Activated T-cell treated with anti-CD3 and anti-CD28 coated beads, Interleukin-2, amount 50 U/mL, for 72 hours (primary cell): ENCODE measurements around the gene RELB. TPM values are rescaled to one million over a fixed set of nuclear protein-coding genes. Genes with fewer than 3 reads are reported as not detected.

Experiments used
- ATAC-seq, 2 donors: fragments of 150-1000 bp; cut with Tn5 transposase; replicated peaks in 1 of 2; 2 replicates each; pipeline ENCODE4 v1.10.0; 2021; ENCODE audit warnings: moderate library complexity in 2 of 2, mild to moderate bottlenecking in 1 of 2
- DNase-seq, 2 donors: peaks; one replicate each; pipeline ENCODE4 v3.0.0; 2021 to 2022; ENCODE audit warnings: mixed read lengths in 1 of 2
- H3K27ac Mint-ChIP-seq: one replicate; pipeline ENCODE4 v1.8.0; 2022; ENCODE audit warnings: mild to moderate bottlenecking, moderate library complexity, mixed read lengths
- H3K27me3 Mint-ChIP-seq: one replicate; pipeline ENCODE4 v1.8.0; 2022; ENCODE audit warnings: low read depth, mixed read lengths
- H3K36me3 Mint-ChIP-seq, 2 donors: one replicate each; pipeline ENCODE4 v1.8.0; 2022; ENCODE audit warnings: mixed read lengths in 2 of 2, mild to moderate bottlenecking in 1 of 2; ENCODE audit not compliant: insufficient read depth in 2 of 2
- H3K4me1 Mint-ChIP-seq: one replicate; pipeline ENCODE4 v1.8.0; 2022; ENCODE audit warnings: low read depth, mixed read lengths
- H3K4me3 Mint-ChIP-seq, 2 donors: one replicate each; pipeline ENCODE4 v1.8.0; 2022; ENCODE audit warnings: mild to moderate bottlenecking in 2 of 2, mixed read lengths in 2 of 2, moderate library complexity in 2 of 2
- H3K9me3 Mint-ChIP-seq, 2 donors: one replicate each; pipeline ENCODE4 v1.8.0; 2022; ENCODE audit warnings: mixed read lengths in 2 of 2
- total RNA-seq, 2 donors: library from RNA; stranded (reverse); gene quantifications; one replicate each; pipeline ENCODE4 v1.2.3, GENCODE V29; 2022

RELB gene, protein sequence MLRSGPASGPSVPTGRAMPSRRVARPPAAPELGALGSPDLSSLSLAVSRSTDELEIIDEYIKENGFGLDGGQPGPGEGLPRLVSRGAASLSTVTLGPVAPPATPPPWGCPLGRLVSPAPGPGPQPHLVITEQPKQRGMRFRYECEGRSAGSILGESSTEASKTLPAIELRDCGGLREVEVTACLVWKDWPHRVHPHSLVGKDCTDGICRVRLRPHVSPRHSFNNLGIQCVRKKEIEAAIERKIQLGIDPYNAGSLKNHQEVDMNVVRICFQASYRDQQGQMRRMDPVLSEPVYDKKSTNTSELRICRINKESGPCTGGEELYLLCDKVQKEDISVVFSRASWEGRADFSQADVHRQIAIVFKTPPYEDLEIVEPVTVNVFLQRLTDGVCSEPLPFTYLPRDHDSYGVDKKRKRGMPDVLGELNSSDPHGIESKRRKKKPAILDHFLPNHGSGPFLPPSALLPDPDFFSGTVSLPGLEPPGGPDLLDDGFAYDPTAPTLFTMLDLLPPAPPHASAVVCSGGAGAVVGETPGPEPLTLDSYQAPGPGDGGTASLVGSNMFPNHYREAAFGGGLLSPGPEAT
- 100 to 1,000 TPM; 142 to 145 TPM for total RNA-seq

DNA sequence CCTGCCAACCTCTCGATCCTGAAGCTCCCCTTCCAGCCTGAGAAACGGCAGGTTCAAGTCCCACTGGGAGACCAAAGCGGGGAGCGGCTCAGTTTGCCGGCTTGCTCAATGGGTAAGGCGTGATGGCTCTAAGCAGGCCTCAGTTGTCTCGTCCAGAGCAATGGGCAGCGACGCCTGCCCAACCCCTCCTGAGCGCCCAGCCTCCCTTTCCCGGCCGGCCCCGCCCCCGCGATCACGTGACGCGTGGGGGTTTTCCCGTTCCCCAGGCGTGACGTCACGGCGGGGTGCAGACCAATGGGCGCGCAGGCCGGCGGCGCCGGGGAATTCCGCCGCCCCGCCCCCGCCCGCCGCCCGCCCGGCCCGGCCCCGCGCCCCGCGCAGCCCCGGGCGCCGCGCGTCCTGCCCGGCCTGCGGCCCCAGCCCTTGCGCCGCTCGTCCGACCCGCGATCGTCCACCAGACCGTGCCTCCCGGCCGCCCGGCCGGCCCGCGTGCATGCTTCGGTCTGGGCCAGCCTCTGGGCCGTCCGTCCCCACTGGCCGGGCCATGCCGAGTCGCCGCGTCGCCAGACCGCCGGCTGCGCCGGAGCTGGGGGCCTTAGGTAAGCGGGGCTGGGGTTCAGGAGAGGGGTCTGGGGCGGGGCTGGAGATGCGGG is at the start of gene RELB:
Gene RELB (plus strand): TSS at position 378 of the 653 bp plus-strand sequence. CDS start 116 bp downstream, at position 494.
- DNase-seq = peak; percentile 96 to 100
- Mint-ChIP-seq H3K4me1 (peaks cover 16% of the 10 kb centered on the region), H3K9me3 (no peaks in the 10 kb centered on the region), H3K36me3 (peaks cover 4 to 11% of the 10 kb centered on the region in 2 donors), H3K27me3 (no peaks in the 10 kb centered on the region), H3K4me3 (peak within 1 kb of the TSS; percentile 85 to 97), H3K27ac (peak within 1 kb of the TSS; percentile 96)
- peak; percentile 74 to 76 for ATAC-seq

DNA sequence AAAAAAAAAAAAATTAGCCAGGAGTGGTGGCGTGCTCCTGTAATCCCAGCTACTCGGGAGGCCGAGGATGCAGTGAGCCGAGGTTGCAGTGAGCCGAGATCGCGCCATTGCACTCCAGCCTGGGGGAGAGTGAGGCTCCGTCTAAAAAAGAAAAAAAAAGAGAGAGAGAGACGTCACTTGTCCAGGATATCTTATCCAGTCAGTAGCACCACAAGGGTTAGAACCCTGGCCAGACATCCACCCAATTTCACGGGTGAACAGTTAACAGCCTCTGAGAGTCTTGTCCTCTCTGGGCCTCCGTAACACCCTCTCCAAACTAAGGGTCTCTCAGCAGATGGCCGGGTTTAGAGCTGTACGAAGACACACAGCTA is 47.0 kb upstream of the RELB start:
- Mint-ChIP-seq H3K36me3 (no peaks in the 10 kb centered on the region), H3K4me3 (peak overlapping the region; percentile 88 to 96), H3K4me1 (peaks cover 46% of the 10 kb centered on the region), H3K27me3 (no peaks in the 10 kb centered on the region), H3K9me3 (no peaks in the 10 kb centered on the region), H3K27ac (peak overlapping the region; percentile 76)
- DNase-seq (no peak), ATAC-seq (no peak)

DNA sequence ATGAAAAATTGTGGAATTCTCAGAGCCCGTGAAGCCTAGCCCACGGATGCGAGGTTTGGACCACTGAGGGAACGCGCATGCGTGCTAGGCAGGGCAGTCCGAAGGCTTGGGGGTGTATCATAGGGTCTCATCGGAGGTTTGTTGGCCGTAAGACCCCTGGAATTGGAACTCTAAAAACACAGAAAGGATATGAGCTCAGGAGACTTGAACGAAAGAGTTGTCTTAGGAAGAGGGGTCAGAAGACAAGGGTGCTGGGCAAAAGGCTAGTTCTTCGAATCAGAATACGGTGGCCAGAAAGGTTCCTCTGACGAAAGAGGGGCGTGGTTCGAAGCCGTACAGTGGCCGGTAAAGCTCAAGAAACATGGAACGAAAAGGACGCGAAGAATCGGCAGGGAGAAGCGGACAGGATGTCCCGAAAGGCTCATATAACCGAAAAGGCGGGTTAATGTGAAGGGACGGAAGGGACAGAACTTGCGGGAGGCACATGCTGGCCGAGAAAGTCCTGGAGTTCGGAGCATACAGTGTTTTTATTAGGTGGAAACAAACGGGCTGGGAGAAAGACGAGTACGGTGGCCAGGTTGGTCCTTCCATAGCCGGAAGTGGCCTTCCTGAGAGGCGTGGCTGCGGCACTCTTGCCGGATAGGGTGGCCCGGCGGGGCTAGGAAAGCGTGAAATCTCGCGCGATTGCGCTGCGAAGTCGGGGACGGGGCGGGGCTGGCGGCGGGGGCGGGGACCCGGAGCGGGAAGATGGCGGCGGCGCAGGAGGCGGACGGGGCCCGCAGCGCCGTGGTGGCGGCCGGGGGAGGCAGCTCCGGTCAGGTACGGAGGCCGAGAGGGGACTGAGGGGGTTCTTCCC is 46.4 kb upstream of the RELB start, which contains the start of gene CLPTM1:
Gene CLPTM1 (plus strand): TSS at position 732 of the 856 bp plus-strand sequence. CDS start 16 bp downstream, at position 748.
- DNase-seq = peak; percentile 95 to 98
- H3K27me3 Mint-ChIP-seq = no peaks in the 10 kb centered on the region

DNA sequence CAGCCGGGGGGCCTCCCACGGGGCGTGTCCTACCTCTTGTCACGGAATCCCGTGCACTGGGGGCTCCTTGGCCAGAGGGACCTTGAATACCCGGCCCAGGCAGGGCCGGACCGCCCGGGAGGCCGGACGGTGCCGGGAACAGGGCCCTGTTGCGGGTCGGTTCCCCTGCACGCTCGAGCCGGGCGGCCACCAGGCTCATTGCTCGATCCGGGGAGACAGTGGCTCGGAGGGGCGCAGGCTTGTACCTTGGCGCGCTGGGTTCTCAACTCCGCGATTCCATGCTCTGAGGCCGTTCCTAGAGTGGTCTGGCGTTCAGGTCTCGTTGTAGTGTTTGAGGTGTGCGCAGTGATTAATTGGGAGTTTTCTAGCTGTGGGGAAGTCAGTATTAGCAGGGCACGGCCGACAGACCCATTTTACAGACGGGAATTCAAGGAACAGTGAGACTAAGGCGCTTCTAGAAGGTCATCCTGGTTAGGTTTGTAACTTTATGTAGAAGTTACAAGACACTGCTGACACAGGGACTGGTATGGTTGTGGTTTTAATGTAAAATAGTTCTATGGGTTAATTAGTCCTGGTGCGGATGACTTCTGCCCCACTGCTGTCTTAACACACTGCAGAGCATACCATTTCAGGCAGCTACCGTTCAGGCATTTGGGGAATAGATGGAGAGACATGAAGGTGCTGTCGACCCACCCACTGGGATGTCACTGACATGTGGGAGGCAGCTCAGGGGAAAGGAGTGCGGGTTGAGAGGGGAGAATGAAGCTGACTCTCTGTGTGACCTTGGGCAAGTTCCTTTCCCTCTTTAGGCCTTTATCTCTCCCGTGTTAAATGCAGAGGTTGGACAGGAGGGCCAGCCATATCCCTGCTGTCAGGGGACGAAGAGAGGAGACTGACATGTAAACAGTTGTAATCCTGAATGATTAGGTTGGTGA is 45.5 kb upstream of the RELB start:
- Mint-ChIP-seq H3K9me3 (no peaks in the 10 kb centered on the region), H3K27me3 (no peaks in the 10 kb centered on the region), H3K27ac (peak overlapping the region; percentile 92), H3K4me1 (peaks cover 58% of the 10 kb centered on the region), H3K4me3 (peak overlapping the region; percentile 88 to 96), H3K36me3 (no peaks in the 10 kb centered on the region)
- DNase-seq (no peak), ATAC-seq (peak in 1 of 2 donors; percentile 34)

More for the DNA sequence above, 46.4 kb upstream of the RELB start, which contains the start of gene CLPTM1:
- H3K4me1 Mint-ChIP-seq = peaks cover 52% of the 10 kb centered on the region
- no peaks in the 10 kb centered on the region for H3K9me3 Mint-ChIP-seq
- peak within 1 kb of the TSS; percentile 88 to 96 for H3K4me3 Mint-ChIP-seq
- peak within 1 kb of the TSS; percentile 92 for H3K27ac Mint-ChIP-seq
- no peaks in the 10 kb centered on the region for H3K36me3 Mint-ChIP-seq
- peak; percentile 97 for ATAC-seq

DNA sequence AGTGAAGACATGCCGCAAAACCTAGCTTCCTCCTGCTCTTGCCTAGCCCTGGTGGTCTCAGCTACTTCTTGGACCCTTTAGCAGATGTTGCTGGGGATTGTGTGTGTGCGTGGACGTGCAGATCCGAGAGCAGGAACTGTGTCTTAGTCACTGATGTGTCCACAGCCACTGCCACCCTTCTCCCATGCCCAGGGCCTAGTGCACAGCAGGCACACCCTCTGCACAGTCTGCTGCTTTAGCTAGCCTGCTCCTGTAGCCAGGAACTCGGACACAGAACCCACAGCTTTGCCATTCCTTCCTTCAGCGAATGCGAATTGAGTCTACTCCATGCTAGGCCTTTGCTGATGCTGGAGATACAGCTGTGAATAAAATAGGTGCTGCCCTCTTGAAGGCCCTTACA is 43.7 kb upstream of the RELB start:
- H3K27ac Mint-ChIP-seq = peak overlapping the region; percentile 92
- peak overlapping the region; percentile 88 to 96 for H3K4me3 Mint-ChIP-seq
- DNase-seq = no peak
- H3K27me3 Mint-ChIP-seq = no peaks in the 10 kb centered on the region
- H3K4me1 Mint-ChIP-seq = peaks cover 58% of the 10 kb centered on the region
- peaks cover 0 to 3% of the 10 kb centered on the region in 2 donors for H3K36me3 Mint-ChIP-seq
- H3K9me3 Mint-ChIP-seq = no peaks in the 10 kb centered on the region
- no peak for ATAC-seq

DNA sequence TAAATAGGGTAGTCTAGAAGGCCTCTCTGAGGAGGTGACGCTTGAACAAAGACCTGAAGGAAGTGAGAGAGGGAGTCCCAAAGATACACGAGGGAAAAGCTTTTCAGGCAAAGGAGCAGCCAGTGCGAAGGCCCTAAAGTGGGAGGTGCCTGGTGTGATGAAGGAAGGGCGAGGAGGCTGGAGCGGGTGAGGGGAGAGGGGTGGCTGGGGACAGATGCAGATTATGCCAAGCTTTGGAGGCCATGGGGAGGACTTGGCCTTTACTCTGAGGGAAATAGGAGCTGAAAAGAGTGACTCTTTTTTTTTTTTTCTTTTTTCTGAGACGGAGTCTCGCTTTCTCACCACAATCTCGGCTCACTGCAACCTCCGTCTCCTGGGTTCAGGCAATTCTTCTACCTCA is 43.2 kb upstream of the RELB start:
- Mint-ChIP-seq H3K27me3 (no peaks in the 10 kb centered on the region), H3K9me3 (no peaks in the 10 kb centered on the region), H3K36me3 (peaks cover 0 to 4% of the 10 kb centered on the region in 2 donors), H3K4me3 (no peak overlapping the region), H3K27ac (no peak overlapping the region), H3K4me1 (peaks cover 58% of the 10 kb centered on the region)
- DNase-seq (no peak), ATAC-seq (no peak)

DNA sequence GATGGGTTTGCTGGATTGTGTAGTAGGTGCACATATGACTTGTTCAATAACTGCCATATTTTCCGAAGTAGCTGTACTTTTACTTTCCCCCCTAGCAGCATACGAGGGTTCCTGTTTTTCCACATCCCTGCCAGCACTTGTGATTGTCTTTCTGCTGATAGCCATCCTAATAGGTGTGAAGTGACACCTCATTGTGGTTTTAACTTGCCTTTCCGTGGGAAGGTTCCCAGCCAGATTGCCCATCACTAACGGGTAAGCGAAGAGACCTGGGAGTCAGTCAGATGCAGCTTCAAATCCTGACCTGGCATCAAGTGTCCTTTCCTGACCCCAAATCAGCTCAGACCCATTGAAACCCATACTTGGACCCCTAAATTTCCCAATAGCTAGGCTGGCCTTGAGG is 41.6 kb upstream of the RELB start:
- Mint-ChIP-seq H3K27me3 (no peaks in the 10 kb centered on the region), H3K36me3 (peaks cover 0 to 7% of the 10 kb centered on the region in 2 donors), H3K4me1 (peaks cover 45% of the 10 kb centered on the region), H3K4me3 (no peak overlapping the region), H3K9me3 (no peaks in the 10 kb centered on the region), H3K27ac (peak overlapping the region; percentile 55)
- no peak for ATAC-seq
- no peak for DNase-seq

DNA sequence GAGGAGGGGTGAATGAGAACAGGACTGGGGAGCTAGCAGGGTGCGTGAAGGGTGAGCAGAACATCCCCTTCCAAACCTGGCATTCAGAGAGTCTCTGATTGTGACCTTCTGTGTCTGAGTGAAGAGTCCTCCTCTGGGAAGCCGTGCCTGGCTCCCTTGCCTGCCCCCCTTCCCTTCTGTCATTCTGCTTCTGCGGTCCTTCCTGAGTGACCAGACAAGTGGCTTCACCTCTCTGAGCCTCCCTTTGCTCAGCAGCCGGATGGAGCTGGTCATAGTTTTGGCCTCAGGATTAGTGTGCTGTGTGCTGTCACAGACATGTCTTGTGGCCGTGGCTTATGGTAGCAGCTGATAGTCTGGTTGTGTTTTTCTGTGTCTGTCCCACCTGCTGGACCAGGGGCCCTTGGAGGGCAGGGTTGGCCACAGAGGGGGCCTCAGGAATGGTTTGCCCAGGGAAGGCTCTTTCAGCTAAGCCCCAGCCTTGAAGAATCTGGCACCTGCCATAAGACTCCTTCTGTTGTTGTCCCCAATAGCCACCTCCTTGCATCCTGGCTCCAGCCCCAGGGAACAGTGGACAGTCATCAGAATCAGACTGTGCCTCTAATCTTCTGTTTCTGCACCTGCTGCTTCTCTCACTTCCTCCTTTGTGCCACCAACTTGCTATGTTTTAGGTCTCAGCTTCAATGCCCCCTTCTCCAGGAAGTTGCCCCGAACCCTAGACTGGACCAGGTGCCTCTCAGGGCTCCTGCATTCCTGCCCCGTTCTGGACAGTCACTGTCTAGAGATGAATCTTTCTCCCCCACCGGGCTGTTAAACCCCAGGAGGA is 40.1 kb upstream of the RELB start:
- Mint-ChIP-seq H3K27ac (peak overlapping the region; percentile 31), H3K27me3 (no peaks in the 10 kb centered on the region), H3K9me3 (no peaks in the 10 kb centered on the region), H3K36me3 (peaks cover 0 to 12% of the 10 kb centered on the region in 2 donors), H3K4me3 (no peak overlapping the region), H3K4me1 (peaks cover 40% of the 10 kb centered on the region)
- no peak for ATAC-seq
- no peak for DNase-seq

DNA sequence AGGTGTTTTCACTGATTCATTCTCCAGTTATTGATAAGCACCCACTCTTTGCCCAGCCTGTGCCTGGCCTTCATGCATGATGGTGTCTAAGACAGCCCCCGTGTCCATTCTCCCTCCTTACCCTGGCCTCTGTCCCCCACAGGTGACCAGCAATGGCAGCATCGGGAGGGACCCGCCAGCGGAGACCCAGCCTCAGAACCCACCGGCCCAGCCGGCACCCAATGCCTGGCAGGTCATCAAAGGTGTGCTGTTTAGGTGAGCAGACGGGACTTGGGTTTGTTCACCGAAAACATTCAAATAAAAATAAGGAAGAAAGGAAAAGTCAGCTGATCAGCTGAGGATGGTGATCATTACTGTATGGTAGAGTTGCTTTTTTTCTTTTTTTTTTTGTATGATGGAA is 39.4 kb upstream of the RELB start:
- no peak overlapping the region for H3K27ac Mint-ChIP-seq
- H3K4me1 Mint-ChIP-seq = peaks cover 33% of the 10 kb centered on the region
- no peak for ATAC-seq
- no peak overlapping the region for H3K4me3 Mint-ChIP-seq
- no peaks in the 10 kb centered on the region for H3K9me3 Mint-ChIP-seq
- DNase-seq = no peak
- no peaks in the 10 kb centered on the region for H3K27me3 Mint-ChIP-seq
- H3K36me3 Mint-ChIP-seq = peaks cover 0 to 12% of the 10 kb centered on the region in 2 donors

DNA sequence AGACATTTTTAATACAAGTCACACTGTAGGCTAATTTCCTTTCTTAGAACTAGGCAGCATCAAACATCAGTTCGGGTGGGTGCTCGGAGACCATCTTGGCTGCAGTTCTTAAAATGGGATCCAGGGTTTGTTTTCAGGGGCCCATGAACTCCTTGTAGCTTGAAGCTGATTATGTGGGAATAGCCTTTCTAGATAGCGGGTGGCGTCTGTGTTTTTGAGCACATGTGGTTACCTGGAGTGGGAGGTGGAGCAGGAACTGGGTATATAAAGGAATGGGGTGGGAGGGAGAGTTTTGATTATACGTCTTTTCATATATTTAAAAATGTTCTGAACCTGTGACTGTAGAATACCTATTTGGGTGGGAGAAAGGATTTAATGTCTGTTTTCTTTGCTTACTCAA is 33.1 kb upstream of the RELB start:
- Mint-ChIP-seq H3K4me3 (no peak overlapping the region), H3K9me3 (no peaks in the 10 kb centered on the region), H3K4me1 (no peaks in the 10 kb centered on the region), H3K36me3 (peaks cover 0 to 8% of the 10 kb centered on the region in 2 donors), H3K27ac (peak overlapping the region; percentile 79), H3K27me3 (no peaks in the 10 kb centered on the region)
- ATAC-seq (no peak), DNase-seq (no peak)

DNA sequence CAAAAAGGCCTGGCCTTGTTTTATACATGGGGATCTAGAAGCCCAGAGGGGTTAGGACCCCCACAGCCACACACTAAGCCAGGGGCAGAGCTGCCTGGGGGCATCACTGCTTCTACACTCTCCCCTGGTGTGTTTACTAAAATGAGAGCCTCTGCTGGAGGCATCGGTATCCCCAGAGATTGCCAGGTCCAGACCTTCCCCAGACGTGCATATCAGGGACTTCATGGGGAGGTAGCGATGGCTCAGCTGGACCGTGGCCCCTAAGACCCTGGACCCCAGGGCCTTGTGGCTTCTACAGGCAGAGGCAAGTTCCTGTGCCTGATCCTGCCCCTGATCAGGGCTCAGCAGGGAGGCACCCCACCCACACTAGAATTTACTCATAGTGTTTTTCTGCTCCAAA is 32.6 kb upstream of the RELB start:
- no peak for DNase-seq
- no peak overlapping the region for H3K4me3 Mint-ChIP-seq
- ATAC-seq = no peak
- no peaks in the 10 kb centered on the region for H3K9me3 Mint-ChIP-seq
- H3K27ac Mint-ChIP-seq = no peak overlapping the region
- H3K27me3 Mint-ChIP-seq = no peaks in the 10 kb centered on the region
- H3K4me1 Mint-ChIP-seq = no peaks in the 10 kb centered on the region
- peaks cover 0 to 8% of the 10 kb centered on the region in 2 donors for H3K36me3 Mint-ChIP-seq
